ENCODE data around the gene RGMA. TPM values are rescaled to one million over a fixed set of nuclear protein-coding genes. Genes with fewer than 3 reads are reported as not detected.
A peak's percentile ranks its signal among the peaks of the same experiment; 100 is the strongest.

RGMA gene
- total RNA-seq, 2 experiments from 2014 or later: not detected

GRCh38 chr15:93036951-93037819 lies 51.8 kb downstream of the RGMA start:
- Histone ChIP-seq H3K79me2 (ENCODE audit: insufficient read depth, low read depth, low read length) (no peaks in the 10 kb centered on the region), H3K4me2 (ENCODE audit: low read length) (no peak overlapping the region), H4K20me1 (ENCODE audit: insufficient read depth, low read length) (no peaks in the 10 kb centered on the region), H3K4me3 (ENCODE audit: low read depth, low read length, poor library complexity, severe bottlenecking) (no peak overlapping the region), H3K9me2 (ENCODE audit: insufficient read depth, low read length) (no peaks in the 10 kb centered on the region), H3K36me3 (ENCODE audit: insufficient read depth, low read length) (no peaks in the 10 kb centered on the region), H3K27ac (ENCODE audit: low read depth, low read length, poor library complexity, severe bottlenecking) (no peak overlapping the region), H3K4me1 (ENCODE audit: insufficient read depth, low read length, poor library complexity, severe bottlenecking) (peaks cover 3% of the 10 kb centered on the region), H2AFZ (ENCODE audit: low read length) (no peak overlapping the region), H3K9me3 (ENCODE audit: low read length) (no peaks in the 10 kb centered on the region)
- ChIA-PET POLR2A (no interaction called here), CTCF (ENCODE audit: unreplicated experiment) (no interaction called here)
- no TSS peak for BruUV-seq (replicated peaks)
- intact Hi-C loops (cut with micrococcal nuclease; ENCODE audit: unreplicated experiment): no loop called here
- TF ChIP-seq EZH2phosphoT487 (IDR thresholded peaks at IDR 0.05; ENCODE audit: borderline replicate concordance, low read depth, low read length) (no peak), CTCF (conservative IDR thresholded peaks at IDR 0.05; ENCODE audit: low read length) (no peak)
- no peak for DNase-seq (ENCODE audit: low spot score)

GRCh38 chr15:93035953-93036810 lies 52.8 kb downstream of the RGMA start:
- Histone ChIP-seq H4K20me1 (ENCODE audit: insufficient read depth, low read length) (no peaks in the 10 kb centered on the region), H3K4me2 (ENCODE audit: low read length) (peak overlapping the region; percentile 5; the same call in 1 of the 2 replicates), H3K27ac (ENCODE audit: low read depth, low read length, poor library complexity, severe bottlenecking) (no peak overlapping the region), H3K36me3 (ENCODE audit: insufficient read depth, low read length) (no peaks in the 10 kb centered on the region), H3K79me2 (ENCODE audit: insufficient read depth, low read depth, low read length) (no peaks in the 10 kb centered on the region), H3K9me2 (ENCODE audit: insufficient read depth, low read length) (no peaks in the 10 kb centered on the region), H3K4me3 (ENCODE audit: low read depth, low read length, poor library complexity, severe bottlenecking) (no peak overlapping the region), H3K4me1 (ENCODE audit: insufficient read depth, low read length, poor library complexity, severe bottlenecking) (peaks cover 3% of the 10 kb centered on the region), H3K9me3 (ENCODE audit: low read length) (no peaks in the 10 kb centered on the region), H2AFZ (ENCODE audit: low read length) (peak overlapping the region; percentile 73; the same call in 1 of the 2 replicates)
- TF ChIP-seq EZH2phosphoT487 (IDR thresholded peaks at IDR 0.05; ENCODE audit: borderline replicate concordance, low read depth, low read length) (no peak), CTCF (conservative IDR thresholded peaks at IDR 0.05; ENCODE audit: low read length) (peak; percentile 82)
- POLR2A ChIA-PET: no interaction called here
- BruUV-seq (replicated peaks): no TSS peak
- DNase-seq (ENCODE audit: low spot score): peak; percentile 66
- CTCF ChIA-PET (ENCODE audit: unreplicated experiment): no interaction called here
- intact Hi-C loops (cut with micrococcal nuclease; ENCODE audit: unreplicated experiment): no loop called here

Measured in OCI-LY7 (cell line).